WERI-Rb-1 (cell line): Measurements from ENCODE around the gene RIMS1.

Source experiments
- DNase-seq: peaks from one replicate; pipeline ENCODE4 v3.0.0-alpha.2; 2020
- H3K27ac ChIP-seq: fragments of 250-450 bp; sonication (Bioruptor Pico); 2 replicates; pipeline ENCODE4 v1.5.1; 2020; ENCODE audit warnings: mild to moderate bottlenecking, moderate library complexity
- H3K27me3 ChIP-seq: fragments of 250-450 bp; sonication (Bioruptor Pico); 2 replicates; pipeline ENCODE4 v1.5.1; 2021; ENCODE audit warnings: mild to moderate bottlenecking, low read depth, moderate library complexity; ENCODE audit not compliant: insufficient read depth, severe bottlenecking
- H3K36me3 ChIP-seq: fragments of 250-450 bp; sonication (Bioruptor Pico); 2 replicates; pipeline ENCODE4 v1.5.1; 2020; ENCODE audit warnings: mild to moderate bottlenecking, moderate library complexity
- H3K4me3 ChIP-seq: 2 replicates; pipeline ENCODE4 v1.5.1; 2011; ENCODE audit warnings: low read depth, mild to moderate bottlenecking, control low read depth, low read length
- H3K9me3 ChIP-seq: fragments of 250-450 bp; sonication (Bioruptor Pico); 2 replicates; pipeline ENCODE4 v1.5.1; 2021; ENCODE audit warnings: mild to moderate bottlenecking, moderate library complexity; ENCODE audit not compliant: severe bottlenecking
- CTCF ChIP-seq: IDR thresholded peaks from 2 replicates; pipeline ENCODE4 v1.5.1; 2011; ENCODE audit warnings: low read depth, mild to moderate bottlenecking, control low read depth, inconsistent platforms, low read length

RIMS1 gene

GRCh38 chr6:72287801-72288200 is 401.5 kb downstream of the RIMS1 start:
- Histone ChIP-seq H3K4me3 (no peak overlapping the region), H3K9me3 (no peaks in the 10 kb centered on the region), H3K27ac (no peak overlapping the region), H3K36me3 (no peaks in the 10 kb centered on the region), H3K27me3 (no peaks in the 10 kb centered on the region)
- TF ChIP-seq CTCF: no peak
- DNase-seq: no peak

- no peaks in the 10 kb centered on the region for H3K36me3 ChIP-seq
- H3K27me3 ChIP-seq: no peaks in the 10 kb centered on the region
- no peak overlapping the region for H3K4me3 ChIP-seq
- H3K9me3 ChIP-seq: no peaks in the 10 kb centered on the region
- DNase-seq: no peak
- no peak for TF ChIP-seq CTCF
- no peak overlapping the region for H3K27ac ChIP-seq
Observed at GRCh38 chr6:72288592-72288991, 402.2 kb downstream of the RIMS1 start.

GRCh38 chr6:72290620-72291019 is 404.3 kb downstream of the RIMS1 start:
- H3K4me3 ChIP-seq: no peak overlapping the region
- no peak for TF ChIP-seq CTCF
- H3K36me3 ChIP-seq: no peaks in the 10 kb centered on the region
- no peak overlapping the region for H3K27ac ChIP-seq
- H3K27me3 ChIP-seq: no peaks in the 10 kb centered on the region
- no peaks in the 10 kb centered on the region for H3K9me3 ChIP-seq
- no peak for DNase-seq

GRCh38 chr6:72296375-72296774 is 410.0 kb downstream of the RIMS1 start:
- no peak for DNase-seq
- H3K9me3 ChIP-seq: no peaks in the 10 kb centered on the region
- TF ChIP-seq CTCF: no peak
- H3K27ac ChIP-seq: no peak overlapping the region
- H3K27me3 ChIP-seq: no peaks in the 10 kb centered on the region
- no peak overlapping the region for H3K4me3 ChIP-seq
- H3K36me3 ChIP-seq: no peaks in the 10 kb centered on the region

GRCh38 chr6:72305971-72306370 is 419.6 kb downstream of the RIMS1 start:
- no peak for DNase-seq
- Histone ChIP-seq H3K36me3 (no peaks in the 10 kb centered on the region), H3K27me3 (no peaks in the 10 kb centered on the region), H3K27ac (no peak overlapping the region), H3K9me3 (no peaks in the 10 kb centered on the region), H3K4me3 (no peak overlapping the region)
- no peak for TF ChIP-seq CTCF

GRCh38 chr6:72316675-72317380 is 430.5 kb downstream of the RIMS1 start:
- no peak overlapping the region for H3K4me3 ChIP-seq
- DNase-seq: no peak
- H3K9me3 ChIP-seq: no peaks in the 10 kb centered on the region
- H3K27me3 ChIP-seq: no peaks in the 10 kb centered on the region
- H3K27ac ChIP-seq: no peak overlapping the region
- TF ChIP-seq CTCF: no peak
- H3K36me3 ChIP-seq: no peaks in the 10 kb centered on the region
